CD14-positive monocyte (primary cell): ENCODE results near the gene GNS. TPM values are rescaled to one million over a fixed set of nuclear protein-coding genes. Genes with fewer than 3 reads are reported as not detected.

Experiments
- DNase-seq, 3 donors: peaks; one replicate each; pipeline ENCODE4 v3.0.0-alpha.2; 2011 to 2022
- H2AFZ ChIP-seq: 2 replicates; pipeline ENCODE4 v1.6.0; 2012; ENCODE audit warnings: mild to moderate bottlenecking, low read depth, low read length, inconsistent platforms; ENCODE audit not compliant: insufficient read depth, poor library complexity, severe bottlenecking
- H3K27ac ChIP-seq, 2 donors: 1 replicate in 1 of 2; 2 replicates in 1 of 2; pipeline ENCODE4 v1.5.1; 2012 to 2013; ENCODE audit warnings: low read length in 2 of 2, control low read depth in 1 of 2, inconsistent platforms in 1 of 2, low read depth in 1 of 2, mild to moderate bottlenecking in 1 of 2
- H3K27me3 ChIP-seq, 2 donors: one replicate each; pipeline versions ENCODE4 v1.6.0 to v1.6.1; 2011 to 2013; ENCODE audit warnings: low read length in 2 of 2; ENCODE audit not compliant: control insufficient read depth in 2 of 2, insufficient read depth in 2 of 2
- H3K36me3 ChIP-seq, 2 donors: replicated peaks in 1 of 2; 1 replicate in 1 of 2; 2 replicates in 1 of 2; pipeline versions ENCODE4 v1.5.1 to v1.6.1; 2012 to 2013; ENCODE audit warnings: low read length in 2 of 2, control low read depth in 1 of 2, inconsistent platforms in 1 of 2, mild to moderate bottlenecking in 1 of 2; ENCODE audit not compliant: insufficient read depth in 2 of 2, control insufficient read depth in 1 of 2
- H3K4me1 ChIP-seq, 2 donors: 1 replicate in 1 of 2; 2 replicates in 1 of 2; pipeline versions ENCODE4 v1.5.1 to v1.6.1; 2012 to 2013; ENCODE audit warnings: low read length in 2 of 2, control low read depth in 1 of 2, inconsistent platforms in 1 of 2, mild to moderate bottlenecking in 1 of 2, moderate library complexity in 1 of 2; ENCODE audit not compliant: insufficient read depth in 2 of 2, control insufficient read depth in 1 of 2
- H3K4me2 ChIP-seq: replicated peaks from 2 replicates; pipeline ENCODE3; 2012; ENCODE audit warnings: low read length, moderate library complexity, mild to moderate bottlenecking; ENCODE audit not compliant: poor library complexity, severe bottlenecking; ENCODE audit errors: extremely low read depth
- H3K4me3 ChIP-seq, 3 experiments: fragments of 200-600 bp in 1 of 3; sonication (generic) in 1 of 3; replicated peaks in 1 of 3; 1 replicate in 2 of 3; 2 replicates in 1 of 3; pipeline ENCODE4 v1.5.1; 2011 to 2013; ENCODE audit warnings: low read length in 3 of 3, mild to moderate bottlenecking in 3 of 3, control low read depth in 2 of 3, low read depth in 2 of 3, inconsistent platforms in 1 of 3, moderate library complexity in 1 of 3
- H3K79me2 ChIP-seq: 2 replicates; pipeline ENCODE4 v1.6.0; 2012; ENCODE audit warnings: mild to moderate bottlenecking, control low read depth, inconsistent platforms, low read length, moderate library complexity; ENCODE audit not compliant: insufficient read depth
- H3K9ac ChIP-seq: 2 replicates; pipeline ENCODE4 v1.6.0; 2017; ENCODE audit warnings: low read length, mild to moderate bottlenecking; ENCODE audit not compliant: insufficient read depth, poor library complexity, severe bottlenecking
- H3K9me3 ChIP-seq, 2 donors: replicated peaks in 1 of 2; 1 replicate in 1 of 2; 2 replicates in 1 of 2; pipeline versions ENCODE4 v1.5.1 to v1.6.1; 2012 to 2013; ENCODE audit warnings: low read length in 2 of 2, control low read depth in 1 of 2; ENCODE audit not compliant: control insufficient read depth in 1 of 2, insufficient read depth in 1 of 2
- H4K20me1 ChIP-seq: 2 replicates; pipeline ENCODE4 v1.6.0; 2012; ENCODE audit warnings: mild to moderate bottlenecking, low read length, control low read depth, moderate library complexity; ENCODE audit not compliant: insufficient read depth
- H3K27ac Mint-ChIP-seq, 7 donors: one replicate each; pipeline ENCODE4 v1.8.0; 2020; ENCODE audit warnings: mild to moderate bottlenecking in 7 of 7, mixed read lengths in 7 of 7, moderate library complexity in 6 of 7, inconsistent platforms in 2 of 7
- H3K27me3 Mint-ChIP-seq, 3 donors: one replicate each; pipeline ENCODE4 v1.8.0; 2021 to 2022; ENCODE audit warnings: low read depth in 3 of 3, mild to moderate bottlenecking in 3 of 3, mixed read lengths in 3 of 3, moderate library complexity in 3 of 3, inconsistent platforms in 1 of 3
- H3K36me3 Mint-ChIP-seq, 2 donors: one replicate each; pipeline ENCODE4 v1.8.0; 2020; ENCODE audit warnings: mixed read lengths in 2 of 2, inconsistent platforms in 1 of 2, mild to moderate bottlenecking in 1 of 2
- H3K4me1 Mint-ChIP-seq: one replicate; pipeline ENCODE4 v1.8.0; 2020; ENCODE audit warnings: mild to moderate bottlenecking, mixed read lengths
- H3K4me3 Mint-ChIP-seq, 2 donors: one replicate each; pipeline ENCODE4 v1.8.0; 2020; ENCODE audit warnings: mild to moderate bottlenecking in 2 of 2, mixed read lengths in 2 of 2, moderate library complexity in 1 of 2
- H3K9me3 Mint-ChIP-seq, 7 donors: one replicate each; pipeline ENCODE4 v1.8.0; 2020 to 2022; ENCODE audit warnings: mixed read lengths in 7 of 7, mild to moderate bottlenecking in 6 of 7, moderate library complexity in 6 of 7, inconsistent platforms in 2 of 7
- WGBS: methylation state at CpG from one replicate; pipeline ENCODE4 v1.1.5; 2013; ENCODE audit warnings: missing lambda C conversion rate; ENCODE audit not compliant: insufficient coverage; 5-methylcytosine and 5-hydroxymethylcytosine counted together
- intact Hi-C, 2 donors: fragments of 100-400 bp; cut with micrococcal nuclease; formaldehyde crosslinking; loops; one replicate each; pipeline versions ENCODE4 v1.15.0 to v1.15.1; 2023
- polyA plus RNA-seq, 3 donors: library from polyadenylated mRNA; depleted of rRNA in 1 of 3; unstranded in 2 of 3; stranded (reverse) in 1 of 3; fragments of 300-500 nt in 2 of 3; fragments of >200 nt in 1 of 3; fragmentation: Illumina TruSeq in 2 of 3; gene quantifications; 1 replicate in 2 of 3; 2 replicates in 1 of 3; pipeline ENCODE4 v1.2.3, GENCODE V29; 2012 to 2021
- TF ChIP-seq, protein P1 (sequence below): fragments of 200-600 bp; IDR thresholded peaks from one replicate; pipeline ENCODE4 v1.8.0; 2022; ENCODE audit warnings: antibody characterized with exemption, mild to moderate bottlenecking

The GNS gene
- polyA plus RNA-seq, 3 donors: 103 to 274 (median 203) TPM

DNA sequence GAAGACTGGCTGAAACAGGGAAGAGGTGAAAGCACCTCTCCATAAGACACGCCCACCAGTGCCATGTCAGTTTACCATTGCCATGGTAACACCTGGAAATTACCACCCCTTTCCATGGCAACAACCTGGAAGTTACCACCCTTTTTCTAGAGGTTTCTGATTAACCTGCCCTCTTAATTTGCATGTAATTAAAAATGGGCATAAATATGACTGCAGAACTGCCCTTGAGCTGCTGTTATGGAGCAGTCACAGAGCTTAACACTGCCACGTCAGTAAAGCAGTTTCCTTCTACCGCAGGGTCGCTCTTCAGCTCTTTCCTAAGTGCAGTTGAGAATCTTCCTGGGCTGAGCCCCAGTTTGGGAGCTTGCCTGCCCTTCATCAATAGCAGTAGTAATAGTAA lies 93.7 kb downstream of the GNS start:
- Histone ChIP-seq H3K4me1 (peaks cover 60 to 69% of the 10 kb centered on the region in 2 donors), H3K9ac (no peak overlapping the region), H3K27me3 (no peaks in the 10 kb centered on the region), H3K27ac (no peak overlapping the region), H3K79me2 (peaks cover 100% of the 10 kb centered on the region), H4K20me1 (peaks cover 100% of the 10 kb centered on the region), H2AFZ (no peak overlapping the region), H3K36me3 (peaks cover 0 to 4% of the 10 kb centered on the region in 2 donors), H3K4me3 (no peak overlapping the region), H3K4me2 (no peak overlapping the region), H3K9me3 (no peaks in the 10 kb centered on the region)
- H3K27me3 Mint-ChIP-seq: no peaks in the 10 kb centered on the region
- TF ChIP-seq, protein P1, sequence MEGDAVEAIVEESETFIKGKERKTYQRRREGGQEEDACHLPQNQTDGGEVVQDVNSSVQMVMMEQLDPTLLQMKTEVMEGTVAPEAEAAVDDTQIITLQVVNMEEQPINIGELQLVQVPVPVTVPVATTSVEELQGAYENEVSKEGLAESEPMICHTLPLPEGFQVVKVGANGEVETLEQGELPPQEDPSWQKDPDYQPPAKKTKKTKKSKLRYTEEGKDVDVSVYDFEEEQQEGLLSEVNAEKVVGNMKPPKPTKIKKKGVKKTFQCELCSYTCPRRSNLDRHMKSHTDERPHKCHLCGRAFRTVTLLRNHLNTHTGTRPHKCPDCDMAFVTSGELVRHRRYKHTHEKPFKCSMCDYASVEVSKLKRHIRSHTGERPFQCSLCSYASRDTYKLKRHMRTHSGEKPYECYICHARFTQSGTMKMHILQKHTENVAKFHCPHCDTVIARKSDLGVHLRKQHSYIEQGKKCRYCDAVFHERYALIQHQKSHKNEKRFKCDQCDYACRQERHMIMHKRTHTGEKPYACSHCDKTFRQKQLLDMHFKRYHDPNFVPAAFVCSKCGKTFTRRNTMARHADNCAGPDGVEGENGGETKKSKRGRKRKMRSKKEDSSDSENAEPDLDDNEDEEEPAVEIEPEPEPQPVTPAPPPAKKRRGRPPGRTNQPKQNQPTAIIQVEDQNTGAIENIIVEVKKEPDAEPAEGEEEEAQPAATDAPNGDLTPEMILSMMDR: no peak
- intact Hi-C loops: no loop called here
- H3K36me3 Mint-ChIP-seq: peaks cover 6 to 18% of the 10 kb centered on the region in 2 donors
- H3K4me3 Mint-ChIP-seq: no peak overlapping the region
- H3K9me3 Mint-ChIP-seq: no peaks in the 10 kb centered on the region
- peaks cover 85% of the 10 kb centered on the region for H3K4me1 Mint-ChIP-seq
- no peak for DNase-seq
- H3K27ac Mint-ChIP-seq: peak overlapping the region in 3 of 7 donors; percentile 17 to 68 (median 26)
- 80% methylated on average over 1 of the region's 4 CpGs for WGBS

Other genes with a start within 250 kb of the GNS start
- gene RASSF3, start 148.9 kb downstream of the GNS start, polyA plus RNA-seq: 10 to 100 TPM in 2 of 3 donors, 1 to 10 TPM in 1; 6.6 to 77.9 (median 14.5) TPM
- gene TBC1D30, start 65.2 kb upstream of the GNS start, polyA plus RNA-seq: 1 to 10 TPM; 1.1 to 2.8 (median 2.7) TPM